UCSD-AML1 (cell line): ENCODE measurements around the gene EEPD1.

Experiments
- DNase-seq: peaks from one replicate; lab custom pipeline; 2025; ENCODE audit not compliant: unreplicated experiment; lab: John Stamatoyannopoulos, UW

EEPD1 gene

GRCh38 chr7:36297364-36298009 is 144.4 kb downstream of the EEPD1 start:
- no peak for DNase-seq

DNA sequence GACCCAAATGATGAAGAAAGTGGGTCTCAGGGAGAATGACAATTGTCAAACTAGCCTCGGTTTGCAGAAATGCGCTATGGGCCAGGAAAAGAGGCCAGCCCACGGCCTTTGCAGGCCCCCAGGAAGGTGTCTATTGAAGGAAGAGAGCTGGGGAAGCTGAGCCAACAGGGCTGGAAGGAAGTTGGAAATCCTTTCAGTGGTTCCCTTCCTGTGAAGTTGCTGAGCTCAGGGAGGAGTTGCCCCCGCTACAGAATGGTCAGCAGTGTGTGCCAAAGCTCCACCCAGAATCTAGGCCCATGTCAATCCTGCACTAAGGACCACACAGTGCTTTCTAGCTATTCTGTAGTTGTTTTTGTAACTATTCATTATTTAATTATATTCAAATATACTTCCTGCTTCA is 145.1 kb downstream of the EEPD1 start:
- DNase-seq = no peak

DNA sequence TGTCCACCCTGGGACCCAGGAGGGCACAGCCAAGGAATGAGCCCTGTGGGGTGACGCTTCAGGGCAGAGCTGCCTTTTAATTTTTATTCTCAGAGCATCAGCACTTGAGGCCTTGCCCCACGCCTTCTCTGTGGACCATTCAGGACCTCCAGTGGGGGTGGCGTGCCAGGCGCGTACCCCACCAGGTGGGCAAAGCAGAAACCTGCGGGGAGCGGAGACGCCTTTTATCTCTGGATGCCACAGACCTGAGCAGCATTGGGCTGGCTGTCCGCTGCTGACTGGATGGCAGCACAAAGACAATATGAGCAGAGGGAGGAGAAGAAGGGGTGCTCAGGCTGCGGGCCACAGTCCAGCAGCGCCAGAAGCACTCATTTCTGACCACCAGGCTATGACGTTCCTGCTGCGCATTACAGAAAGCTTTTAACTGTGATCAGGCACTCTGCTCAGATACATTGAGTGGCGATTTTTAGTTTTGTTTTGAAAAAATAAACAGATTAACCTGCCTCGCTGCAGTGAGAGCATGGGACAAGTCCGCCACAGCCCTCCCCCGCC is 146.2 kb downstream of the EEPD1 start:
- no peak for DNase-seq

GRCh38 chr7:36299823-36300341 is 146.8 kb downstream of the EEPD1 start:
- no peak for DNase-seq

DNA sequence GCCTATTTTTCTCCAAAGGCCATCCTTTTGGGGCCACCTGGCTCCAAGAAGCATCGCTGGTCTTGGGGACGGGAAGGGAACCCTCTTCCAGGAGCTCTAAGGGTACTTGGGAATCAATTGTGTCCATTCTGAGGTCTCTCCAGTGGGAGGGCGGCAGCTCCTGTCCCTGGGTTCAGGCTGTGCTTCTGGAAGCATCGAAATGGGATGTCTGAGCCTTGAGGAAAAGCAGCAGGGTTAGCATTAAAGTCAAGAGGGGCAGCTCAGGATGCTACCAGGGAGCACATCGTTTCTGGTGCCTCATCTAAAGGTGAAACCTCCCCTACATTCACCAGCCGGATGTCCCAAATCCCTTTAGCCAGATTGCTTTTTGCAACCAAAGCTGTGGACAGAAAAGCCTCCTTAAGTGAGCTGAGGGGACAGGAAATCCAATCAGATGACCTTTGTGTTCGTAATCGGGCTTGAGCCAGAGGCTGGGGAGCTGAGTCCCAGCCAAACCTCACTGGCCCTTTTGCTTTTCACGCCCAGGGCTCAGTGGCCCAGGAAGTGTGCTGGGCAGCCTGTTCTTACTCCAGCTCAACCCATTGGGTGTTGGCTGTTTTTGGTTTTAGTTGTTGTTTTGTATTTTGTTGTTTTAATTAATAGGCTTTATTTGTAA is 147.8 kb downstream of the EEPD1 start:
- DNase-seq = no peak

DNA sequence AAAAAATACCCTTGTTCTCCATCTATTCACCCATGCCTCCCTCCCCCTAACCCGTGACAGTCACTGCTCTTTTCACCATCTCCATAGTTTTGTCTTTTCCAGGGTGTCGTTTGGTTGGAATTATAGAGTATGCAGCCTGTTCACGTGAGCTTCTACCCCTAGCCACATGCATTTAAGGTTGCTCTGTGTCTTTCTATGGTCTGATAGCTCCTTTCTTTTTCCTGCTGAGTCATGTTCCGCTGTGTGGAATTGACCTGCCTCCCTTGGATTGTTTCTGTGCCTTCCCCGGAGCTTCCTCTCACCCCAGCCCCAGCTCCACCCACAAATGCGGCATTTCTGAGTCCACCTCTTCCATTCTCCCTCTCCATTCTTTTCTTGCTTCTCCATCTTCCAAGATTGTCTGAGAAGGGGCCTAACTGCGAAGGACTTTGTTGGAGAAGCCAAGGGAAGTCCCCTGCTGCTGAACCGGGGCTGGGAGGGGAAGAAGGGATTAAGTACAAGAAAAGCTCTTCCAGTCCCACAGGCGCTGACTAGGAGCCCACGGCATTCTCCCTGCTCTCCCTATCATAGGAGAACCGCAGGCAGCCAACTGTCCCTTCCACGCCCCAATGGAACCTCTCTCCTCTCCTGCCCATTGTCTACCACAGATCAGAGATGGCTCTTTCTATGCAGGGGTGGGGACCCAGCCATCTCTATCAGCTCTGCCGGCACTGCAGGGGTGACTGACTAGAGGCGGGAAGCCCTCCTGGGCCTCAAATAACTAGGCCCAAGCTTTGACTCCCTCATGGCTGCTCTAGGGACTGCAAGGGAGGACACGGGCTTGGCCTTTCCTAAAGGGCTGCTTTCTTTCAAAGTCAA is 149.1 kb downstream of the EEPD1 start:
- no peak for DNase-seq

DNA sequence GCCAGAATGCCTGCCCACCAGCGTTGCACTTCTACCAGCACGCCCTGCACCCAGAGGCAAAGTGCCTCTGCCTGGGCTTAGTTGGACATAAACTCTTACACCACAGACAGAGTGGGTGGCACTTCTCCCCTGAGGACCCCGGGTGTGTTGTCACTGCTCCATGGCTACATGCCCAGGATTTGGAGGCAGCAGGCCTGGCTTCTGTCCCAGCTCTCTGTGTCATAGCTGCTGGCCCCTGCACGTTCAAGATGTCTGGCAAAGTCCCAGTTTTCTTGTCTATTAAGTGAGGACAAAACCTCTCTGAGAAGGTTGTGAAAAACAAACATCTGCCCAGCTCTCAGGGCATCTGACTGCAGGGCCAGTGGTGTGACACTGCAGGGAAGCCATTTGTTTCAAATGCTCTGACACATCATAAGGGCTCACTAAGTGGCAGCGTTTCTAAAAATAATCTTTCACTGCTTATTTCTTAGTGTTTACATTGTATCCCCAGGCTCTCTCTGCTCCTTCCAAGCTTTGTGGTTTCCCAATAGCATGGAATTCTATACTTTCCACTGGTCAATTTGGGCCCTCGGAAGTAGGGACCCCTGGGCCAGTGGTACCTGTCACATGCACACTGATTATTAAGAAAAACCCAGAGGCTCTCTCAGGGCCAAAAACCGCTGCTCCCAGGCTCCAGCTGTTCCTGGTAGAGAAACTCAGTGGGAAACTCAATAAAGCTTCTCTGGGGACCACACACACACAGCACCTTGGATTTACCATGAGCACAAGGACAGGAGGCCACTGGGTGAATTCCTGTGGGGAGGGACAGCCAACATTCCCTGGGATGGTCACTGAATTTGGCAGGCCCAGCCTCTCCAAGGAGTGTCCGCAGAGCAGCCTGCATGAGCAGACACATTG is 150.4 kb downstream of the EEPD1 start:
- no peak for DNase-seq

DNA sequence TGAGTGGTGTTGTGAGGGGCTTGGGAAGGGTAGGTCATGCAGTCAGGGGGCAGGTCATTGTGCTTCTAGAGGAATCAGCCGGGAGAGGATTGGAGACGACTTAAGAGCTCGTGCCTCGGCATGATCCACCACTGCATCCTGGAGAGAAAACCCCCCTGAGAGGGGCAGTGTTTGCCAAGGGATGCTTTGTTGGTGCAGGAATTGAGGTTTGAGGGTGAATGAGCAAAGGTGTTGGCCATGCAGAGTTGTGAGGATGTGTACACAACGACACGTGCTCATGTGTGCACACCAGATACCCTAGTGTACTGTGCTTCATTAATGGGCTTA is 151.0 kb downstream of the EEPD1 start:
- no peak for DNase-seq

DNA sequence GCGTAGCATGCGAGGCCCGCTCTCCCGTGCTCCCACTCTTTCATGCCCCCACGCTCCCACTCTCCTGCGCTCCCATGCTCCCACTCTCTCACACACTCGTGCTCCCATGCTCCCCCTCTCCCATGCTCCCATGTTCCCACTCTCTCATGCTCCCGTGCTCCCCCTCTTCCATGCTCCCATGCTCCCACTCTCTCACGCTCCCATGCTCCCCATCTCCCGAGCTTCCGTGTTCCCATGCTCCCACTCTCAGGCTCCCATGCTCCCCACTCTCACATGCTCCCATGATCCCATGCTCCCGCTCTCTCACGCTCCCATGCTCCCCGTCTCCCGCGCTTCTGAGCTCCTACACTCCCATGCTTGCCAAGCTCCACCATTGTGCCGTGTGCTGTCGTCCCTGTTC is 152.2 kb downstream of the EEPD1 start:
- DNase-seq = no peak

- no peak for DNase-seq
Measured at GRCh38 chr7:36305648-36306047, 152.6 kb downstream of the EEPD1 start.

DNA sequence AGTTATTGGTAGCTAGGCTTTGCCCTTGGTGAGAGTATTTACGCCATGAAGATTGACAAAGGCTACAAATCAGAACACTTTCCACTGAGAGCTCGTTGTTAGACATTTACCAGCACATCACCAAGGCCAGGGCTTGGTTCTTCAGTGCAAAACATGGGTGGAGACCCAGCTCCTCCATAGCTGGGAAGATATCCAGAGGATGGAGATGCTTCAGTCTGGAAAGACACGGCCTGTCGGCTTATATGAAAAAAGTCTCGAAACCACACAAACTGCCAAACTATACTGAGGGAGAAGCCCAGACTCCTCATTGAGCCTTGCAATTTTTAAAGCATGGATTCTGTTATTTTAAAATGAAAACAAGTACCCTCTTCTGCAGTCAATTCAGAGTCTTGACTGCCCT is 153.2 kb downstream of the EEPD1 start:
- no peak for DNase-seq

GRCh38 chr7:36306722-36307121 is 153.7 kb downstream of the EEPD1 start:
- no peak for DNase-seq

- no peak for DNase-seq
Measured at GRCh38 chr7:36308031-36308430, 155.0 kb downstream of the EEPD1 start.

GRCh38 chr7:36309301-36309700 is 156.2 kb downstream of the EEPD1 start:
- DNase-seq = no peak

GRCh38 chr7:36309716-36310115 is 156.7 kb downstream of the EEPD1 start:
- no peak for DNase-seq

DNA sequence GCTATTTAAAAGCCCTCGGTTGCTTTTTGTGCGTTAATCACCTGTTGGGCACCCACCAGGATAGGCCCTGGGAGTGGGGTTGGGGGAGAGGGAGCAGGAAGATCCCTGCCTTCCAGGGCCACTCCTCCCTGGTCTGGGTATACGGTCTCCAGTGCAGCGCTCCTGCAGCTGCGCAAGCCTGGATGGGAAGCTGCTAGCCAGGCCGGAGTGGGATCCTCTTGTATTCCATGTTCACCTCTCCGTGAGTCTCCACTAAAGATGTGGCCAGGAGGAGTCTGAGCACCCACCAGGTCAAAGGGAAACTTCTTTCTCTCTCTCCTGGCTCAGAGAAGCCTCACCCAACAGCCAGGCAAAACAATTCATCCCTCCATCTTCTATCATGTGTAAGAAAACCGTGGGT is 157.8 kb downstream of the EEPD1 start:
- DNase-seq = no peak

DNA sequence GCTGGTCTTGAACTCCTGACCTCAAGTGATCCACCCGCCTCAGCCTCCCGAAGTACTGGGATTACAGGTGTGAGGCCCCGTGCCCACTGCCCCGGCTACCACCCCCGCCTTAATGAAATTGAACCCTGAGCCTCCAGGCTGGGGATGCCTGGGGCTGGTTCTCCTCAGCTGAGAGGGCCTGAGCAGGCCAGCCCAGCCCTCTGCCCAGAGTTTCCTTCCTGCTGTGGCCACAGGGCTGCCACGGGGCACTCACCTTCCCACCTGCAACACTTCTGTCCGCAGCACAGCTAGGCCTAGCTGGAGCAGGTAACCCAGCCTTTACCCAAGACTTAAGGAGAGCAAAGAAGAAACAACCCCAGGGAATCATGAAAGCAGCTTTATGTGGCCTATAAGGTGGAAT is 158.5 kb downstream of the EEPD1 start:
- no peak for DNase-seq

GRCh38 chr7:36312064-36312914 is 159.2 kb downstream of the EEPD1 start:
- no peak for DNase-seq

DNA sequence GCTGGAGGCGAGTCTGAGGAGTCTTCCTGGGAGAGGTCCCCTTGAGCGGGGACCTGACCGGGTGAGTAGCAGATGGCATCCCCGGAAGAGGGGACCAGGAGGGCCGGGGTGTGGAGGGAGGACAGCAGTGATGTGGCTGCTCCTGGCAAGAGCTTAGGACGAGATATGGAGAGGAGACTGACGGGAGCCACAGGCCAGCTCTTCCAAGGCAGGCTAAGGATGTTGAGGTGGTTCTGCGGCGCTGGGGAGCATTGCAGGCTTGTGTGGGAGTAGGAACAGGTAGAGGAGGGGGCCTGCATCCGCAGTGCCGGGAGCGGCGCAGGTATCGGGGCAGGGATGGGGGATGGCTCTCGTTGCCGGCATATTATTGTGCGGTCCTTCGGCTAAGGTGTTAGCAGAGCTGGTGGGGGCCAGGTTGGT is 159.9 kb downstream of the EEPD1 start:
- DNase-seq = no peak

DNA sequence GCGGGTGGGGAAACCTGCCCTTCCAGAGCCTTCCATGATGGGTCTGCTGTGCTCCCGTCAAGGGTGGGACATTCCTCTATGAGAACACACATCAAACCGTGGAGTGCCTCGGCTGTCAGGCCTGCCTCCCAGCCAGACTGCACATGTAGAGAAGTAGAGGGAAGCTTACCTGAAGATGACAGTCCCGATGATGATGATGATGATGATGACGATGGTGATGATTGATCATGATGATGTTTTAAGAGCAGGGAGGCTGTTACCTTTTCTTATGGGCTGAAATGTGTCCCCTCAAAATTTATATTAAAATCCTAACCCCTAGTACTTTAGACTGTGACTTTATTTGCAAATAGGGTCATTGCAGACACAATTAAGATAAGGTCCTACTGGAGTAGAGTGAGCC is 160.6 kb downstream of the EEPD1 start:
- no peak for DNase-seq
